Endothelial cell (in vitro differentiated cells): ENCODE measurements around the gene RIPK4. TPM values are rescaled to one million over a fixed set of nuclear protein-coding genes. Genes with fewer than 3 reads are reported as not detected.

Source experiments
- DNase-seq: peaks from one replicate; pipeline ENCODE4 v3.0.0; 2021; ENCODE audit warnings: low spot score
- H3K27ac Mint-ChIP-seq: one replicate; pipeline ENCODE4 v1.8.0; 2021; ENCODE audit warnings: mixed read lengths, inconsistent platforms; ENCODE audit not compliant: unreplicated experiment
- H3K27me3 Mint-ChIP-seq: one replicate; pipeline ENCODE4 v1.8.0; 2021; ENCODE audit warnings: mild to moderate bottlenecking, moderate library complexity, mixed read lengths, inconsistent platforms; ENCODE audit not compliant: unreplicated experiment
- H3K36me3 Mint-ChIP-seq: one replicate; pipeline ENCODE4 v1.8.0; 2021; ENCODE audit warnings: mild to moderate bottlenecking, low read depth, mixed read lengths, inconsistent platforms; ENCODE audit not compliant: unreplicated experiment
- H3K4me1 Mint-ChIP-seq: one replicate; pipeline ENCODE4 v1.8.0; 2021; ENCODE audit warnings: mild to moderate bottlenecking, mixed read lengths, inconsistent platforms; ENCODE audit not compliant: unreplicated experiment
- H3K4me3 Mint-ChIP-seq: one replicate; pipeline ENCODE4 v1.8.0; 2021; ENCODE audit warnings: mild to moderate bottlenecking, mixed read lengths, inconsistent platforms; ENCODE audit not compliant: unreplicated experiment
- H3K9me3 Mint-ChIP-seq: one replicate; pipeline ENCODE4 v1.8.0; 2021; ENCODE audit warnings: mixed read lengths, inconsistent platforms; ENCODE audit not compliant: unreplicated experiment
- CTCF ChIP-seq: fragments of 200-600 bp; sonication (generic); IDR thresholded peaks from one replicate; pipeline ENCODE4 v1.5.0; 2021; ENCODE audit warnings: antibody characterized with exemption; ENCODE audit not compliant: unreplicated experiment
- total RNA-seq: library from RNA; stranded (reverse); fragmentation: NEBNext Ultra II Directional; extraction: Animal tissue kit (Norgen Biotek cat#: 25700); gene quantifications from one replicate; pipeline ENCODE4 v1.2.1, GENCODE V29; 2021; ENCODE audit not compliant: unreplicated experiment

RIPK4 gene
- total RNA-seq, 1 donor from 2014 or later: 9.6 TPM

GRCh38 chr21:41802198-41802584 is 35.3 kb upstream of the RIPK4 start:
- no peaks in the 10 kb centered on the region for H3K4me1 Mint-ChIP-seq
- no peak overlapping the region for H3K4me3 Mint-ChIP-seq
- TF ChIP-seq CTCF: no peak
- no peaks in the 10 kb centered on the region for H3K9me3 Mint-ChIP-seq
- DNase-seq: no peak
- H3K27me3 Mint-ChIP-seq: peaks cover 3% of the 10 kb centered on the region
- no peak overlapping the region for H3K27ac Mint-ChIP-seq
- H3K36me3 Mint-ChIP-seq: peaks cover 10% of the 10 kb centered on the region

- Mint-ChIP-seq H3K27me3 (no peaks in the 10 kb centered on the region), H3K4me3 (no peak overlapping the region), H3K36me3 (peaks cover 6% of the 10 kb centered on the region), H3K27ac (no peak overlapping the region), H3K4me1 (no peaks in the 10 kb centered on the region), H3K9me3 (no peaks in the 10 kb centered on the region)
- no peak for TF ChIP-seq CTCF
- no peak for DNase-seq
These were observed 34.7 kb upstream of the RIPK4 start for GRCh38 chr21:41801321-41802197.

- H3K9me3 Mint-ChIP-seq: no peaks in the 10 kb centered on the region
- TF ChIP-seq CTCF: no peak
- H3K27ac Mint-ChIP-seq: no peak overlapping the region
- no peaks in the 10 kb centered on the region for H3K4me1 Mint-ChIP-seq
- H3K4me3 Mint-ChIP-seq: no peak overlapping the region
- H3K27me3 Mint-ChIP-seq: peaks cover 3% of the 10 kb centered on the region
- peaks cover 6% of the 10 kb centered on the region for H3K36me3 Mint-ChIP-seq
- DNase-seq: no peak
These were observed 33.8 kb upstream of the RIPK4 start for GRCh38 chr21:41800425-41801320.

- no peak for TF ChIP-seq CTCF
- Mint-ChIP-seq H3K4me1 (no peaks in the 10 kb centered on the region), H3K36me3 (peaks cover 6% of the 10 kb centered on the region), H3K4me3 (no peak overlapping the region), H3K27ac (no peak overlapping the region), H3K27me3 (peaks cover 7% of the 10 kb centered on the region), H3K9me3 (no peaks in the 10 kb centered on the region)
- no peak for DNase-seq
These were observed 32.9 kb upstream of the RIPK4 start for GRCh38 chr21:41799763-41800162.
